ENCODE results near the gene AGPAT2.

GRCh38 chr9:136721339-136722092 is 34.3 kb upstream of the AGPAT2 start:
- TF ChIP-seq POLR2AphosphoS5 (IDR thresholded peaks at IDR 0.05; ENCODE audit: low read depth, low read length) = no peak
- TF ChIP-seq POLR2A (IDR thresholded peaks at IDR 0.05; ENCODE audit: low read depth, low read length) = no peak
- no peak for TF ChIP-seq TAF1 (IDR thresholded peaks at IDR 0.05; ENCODE audit: low read depth, low read length)
- TF ChIP-seq POU2F2 (IDR thresholded peaks at IDR 0.05; ENCODE audit: low read depth, low read length) = no peak
